Measurements from ENCODE around the gene STT3B.

GRCh38 chr3:31590650-31591049, 57.9 kb downstream of the STT3B start:
- TF ChIP-seq CTCF (optimal IDR thresholded peaks at IDR 0.05 in 1 of 3, IDR thresholded peaks at IDR 0.05 in 1 of 3, conservative IDR thresholded peaks at IDR 0.05 in 1 of 3; ENCODE audit: extremely low read depth in 1 of 3, insufficient read depth in 2 of 3, low read length in 3 of 3) (no peak), EZH2 (IDR thresholded peaks at IDR 0.05; ENCODE audit: low read length) (no peak)

Measured in keratinocyte (primary cell).